ENCODE results near the gene MFSD12.

DNA sequence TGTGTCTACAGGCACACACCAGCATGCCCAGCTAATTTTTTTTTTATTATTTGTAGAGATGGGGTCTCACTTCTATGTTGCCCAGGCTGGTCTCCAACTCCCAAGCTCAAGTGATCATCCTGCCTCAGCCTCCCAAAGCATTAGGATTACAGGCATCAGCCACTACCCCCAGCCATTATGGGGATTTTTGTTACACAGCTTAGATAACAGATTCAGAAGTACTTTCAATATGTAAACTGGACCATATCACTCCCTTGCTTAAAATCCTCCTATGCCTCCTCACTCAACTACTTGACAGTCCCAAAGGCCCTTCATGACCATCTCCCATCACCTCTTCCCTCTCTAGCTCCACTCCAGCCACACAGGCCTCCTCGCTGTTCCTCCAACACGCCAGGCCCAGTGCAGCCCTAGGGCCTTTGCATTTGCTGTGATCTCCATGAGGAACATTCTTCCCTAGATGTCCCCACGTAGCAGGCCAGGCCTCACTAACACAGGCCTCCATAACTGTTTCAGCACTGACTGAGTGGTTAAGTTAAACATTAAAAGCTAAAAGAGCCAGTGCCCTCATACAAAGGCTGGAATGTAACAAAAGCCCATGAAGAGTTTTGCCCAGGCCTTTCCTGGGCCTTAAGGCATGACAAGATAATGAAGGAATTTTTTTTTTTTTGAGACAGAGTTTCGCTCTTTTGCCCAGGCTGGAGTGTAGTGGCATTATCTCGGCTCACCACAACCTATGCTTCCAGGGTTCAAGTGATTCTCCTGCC lies 59.4 kb downstream of the MFSD12 start:
- TF ChIP-seq, protein P1, sequence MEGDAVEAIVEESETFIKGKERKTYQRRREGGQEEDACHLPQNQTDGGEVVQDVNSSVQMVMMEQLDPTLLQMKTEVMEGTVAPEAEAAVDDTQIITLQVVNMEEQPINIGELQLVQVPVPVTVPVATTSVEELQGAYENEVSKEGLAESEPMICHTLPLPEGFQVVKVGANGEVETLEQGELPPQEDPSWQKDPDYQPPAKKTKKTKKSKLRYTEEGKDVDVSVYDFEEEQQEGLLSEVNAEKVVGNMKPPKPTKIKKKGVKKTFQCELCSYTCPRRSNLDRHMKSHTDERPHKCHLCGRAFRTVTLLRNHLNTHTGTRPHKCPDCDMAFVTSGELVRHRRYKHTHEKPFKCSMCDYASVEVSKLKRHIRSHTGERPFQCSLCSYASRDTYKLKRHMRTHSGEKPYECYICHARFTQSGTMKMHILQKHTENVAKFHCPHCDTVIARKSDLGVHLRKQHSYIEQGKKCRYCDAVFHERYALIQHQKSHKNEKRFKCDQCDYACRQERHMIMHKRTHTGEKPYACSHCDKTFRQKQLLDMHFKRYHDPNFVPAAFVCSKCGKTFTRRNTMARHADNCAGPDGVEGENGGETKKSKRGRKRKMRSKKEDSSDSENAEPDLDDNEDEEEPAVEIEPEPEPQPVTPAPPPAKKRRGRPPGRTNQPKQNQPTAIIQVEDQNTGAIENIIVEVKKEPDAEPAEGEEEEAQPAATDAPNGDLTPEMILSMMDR (IDR thresholded peaks at IDR 0.05) = no peak
- TF ChIP-seq ZFX (IDR thresholded peaks at IDR 0.05; ENCODE audit: borderline replicate concordance) = no peak

All from 22Rv1 (cell line).